NCI-H524 (cell line): Measurements from ENCODE around the gene PXK.

Experiments used
- DNase-seq, 2 experiments: peaks; one replicate each; lab custom pipeline; 2025; lab: John Stamatoyannopoulos, UW

The PXK gene

DNA sequence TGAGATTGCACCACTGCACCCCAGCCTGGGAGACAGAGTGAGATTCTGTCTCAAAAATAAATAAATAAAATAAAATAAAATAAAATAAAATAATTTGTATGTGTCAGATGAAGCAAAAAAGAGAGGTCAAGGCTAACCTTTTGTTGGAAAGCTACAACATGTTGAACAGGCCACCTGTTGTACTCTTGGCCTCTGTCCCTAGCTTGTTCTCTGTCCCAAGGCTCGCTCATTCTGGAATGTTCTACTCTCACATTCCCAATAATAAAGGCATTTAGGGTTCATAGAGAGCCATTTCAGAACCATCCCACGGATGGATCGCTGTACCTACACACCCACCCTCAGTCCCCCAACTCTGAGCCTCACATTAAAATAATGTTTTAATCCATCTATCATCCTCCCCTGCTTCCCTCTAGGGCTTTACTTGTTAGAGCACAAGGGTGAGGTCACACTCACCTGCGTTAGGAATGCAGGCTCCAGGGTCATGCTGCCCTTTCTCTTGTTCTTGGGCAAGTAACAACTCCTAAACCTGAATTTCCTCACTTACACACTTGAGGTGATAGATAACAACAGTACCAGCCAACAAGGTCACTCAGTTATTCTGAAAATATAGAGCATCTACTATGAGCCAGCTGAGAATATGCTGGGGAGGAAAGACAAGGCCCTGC lies 134.3 kb downstream of the PXK start:
- DNase-seq: no peak

DNA sequence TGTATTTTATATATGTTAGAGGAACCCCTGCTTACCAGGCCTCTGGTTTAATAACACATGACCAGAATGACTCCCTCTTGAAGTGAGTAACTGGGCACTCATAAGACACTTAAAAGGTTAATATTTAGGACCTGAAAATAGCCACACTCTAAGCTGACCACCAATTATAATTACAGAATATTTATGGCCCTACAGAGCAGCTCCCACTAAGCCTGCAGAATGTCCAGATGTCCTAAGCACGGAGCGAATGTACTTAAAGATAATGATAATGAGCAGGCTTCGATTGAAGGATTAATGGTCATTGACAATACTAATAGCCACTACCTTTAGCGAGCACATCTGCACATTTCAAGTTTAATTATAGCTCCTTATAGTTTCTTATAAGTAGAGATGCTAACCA lies 136.4 kb downstream of the PXK start:
- DNase-seq: peak; percentile 59 to 88

DNA sequence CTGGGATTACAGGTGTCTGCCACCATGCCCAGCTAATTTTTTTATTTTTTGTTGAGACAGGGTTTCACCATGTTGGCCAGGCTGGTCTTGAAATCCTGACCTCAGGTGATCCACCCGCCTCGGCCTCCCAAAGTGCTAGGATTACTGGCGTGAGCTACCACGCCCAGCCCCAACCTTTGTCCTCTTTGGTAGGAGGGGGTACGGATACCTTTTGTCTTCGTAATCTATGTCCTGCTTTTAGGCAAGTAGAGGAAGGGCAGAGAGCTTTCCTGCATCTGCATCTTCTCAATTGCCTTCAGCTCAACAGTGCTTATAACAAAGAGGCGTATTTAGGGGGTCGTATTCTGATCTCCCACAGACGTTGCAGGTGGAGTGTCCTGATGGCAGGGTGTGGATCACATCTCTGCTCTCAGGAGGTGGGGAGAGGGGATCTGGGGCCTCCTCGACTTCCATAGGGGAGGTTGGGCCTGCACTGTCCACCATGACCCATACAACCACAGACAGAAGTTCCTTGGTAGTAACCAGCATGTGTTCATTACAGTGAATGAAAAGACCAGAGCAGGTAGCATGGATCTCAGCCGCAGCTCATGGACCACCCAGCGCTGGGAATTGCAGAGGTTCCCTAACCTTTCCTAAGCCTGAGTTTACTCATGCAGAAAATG lies 137.8 kb downstream of the PXK start:
- DNase-seq: peak in 1 of 2 experiments; percentile 18

DNA sequence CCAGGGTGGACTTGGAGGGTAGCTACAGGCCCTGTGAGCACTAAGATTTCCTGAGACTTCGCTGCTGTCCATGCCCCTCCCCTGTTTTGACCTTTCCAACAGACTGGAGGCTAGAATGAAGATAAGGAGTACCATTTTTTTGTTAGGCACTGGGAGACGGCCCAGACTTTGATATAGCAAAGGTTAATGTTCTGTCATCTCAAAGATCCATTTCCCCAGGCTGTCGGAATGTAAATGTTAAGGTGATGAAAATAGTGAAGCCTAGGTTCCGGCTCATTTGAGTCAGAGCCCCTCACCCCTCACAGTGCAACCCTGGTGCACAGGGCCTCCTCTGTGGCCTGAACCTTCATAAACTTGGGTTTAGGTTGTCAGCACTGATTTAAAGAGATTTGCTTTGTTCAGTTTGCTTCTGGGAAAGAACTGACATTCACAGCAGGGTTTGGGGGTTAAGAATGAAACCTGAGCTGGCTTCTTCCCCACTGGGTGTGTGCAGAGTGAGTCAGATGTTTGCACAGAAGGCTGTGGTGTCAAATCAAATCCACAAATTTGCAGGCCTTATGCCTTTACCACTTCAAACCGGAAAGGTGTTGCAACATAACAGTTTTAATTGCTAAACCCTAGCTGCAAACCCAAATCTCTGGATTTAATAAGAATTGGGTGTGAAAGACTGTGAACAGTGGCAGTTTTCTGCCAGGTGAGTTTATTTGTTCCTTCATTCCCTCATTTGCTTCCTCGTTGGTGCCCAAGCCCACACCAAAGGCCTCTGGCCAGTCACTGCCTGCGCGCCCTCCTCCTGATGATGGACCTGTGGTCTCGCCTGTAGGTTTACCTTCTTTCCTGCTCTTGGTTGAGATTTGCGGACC lies 138.6 kb downstream of the PXK start:
- DNase-seq: peak; percentile 76 to 97

DNA sequence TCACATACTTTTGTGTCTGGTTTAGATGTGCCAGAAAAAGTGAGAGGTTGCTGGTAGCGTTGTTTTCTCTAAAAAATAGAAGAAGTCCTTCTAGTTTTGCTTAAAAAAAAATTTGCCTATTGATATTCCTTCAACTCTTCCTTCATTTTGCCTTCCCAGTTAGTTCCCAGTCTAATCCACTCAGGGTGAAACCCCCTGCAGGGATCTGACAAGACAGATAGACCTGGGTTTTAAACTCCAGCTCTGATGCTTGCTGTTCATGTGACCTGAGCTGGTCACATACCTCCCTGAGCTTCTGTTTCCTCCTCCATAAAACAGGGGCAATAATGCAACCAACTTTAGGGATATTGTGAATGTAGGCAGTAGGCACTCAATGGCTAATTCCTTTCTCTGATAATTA lies 140.6 kb downstream of the PXK start:
- DNase-seq: no peak

DNA sequence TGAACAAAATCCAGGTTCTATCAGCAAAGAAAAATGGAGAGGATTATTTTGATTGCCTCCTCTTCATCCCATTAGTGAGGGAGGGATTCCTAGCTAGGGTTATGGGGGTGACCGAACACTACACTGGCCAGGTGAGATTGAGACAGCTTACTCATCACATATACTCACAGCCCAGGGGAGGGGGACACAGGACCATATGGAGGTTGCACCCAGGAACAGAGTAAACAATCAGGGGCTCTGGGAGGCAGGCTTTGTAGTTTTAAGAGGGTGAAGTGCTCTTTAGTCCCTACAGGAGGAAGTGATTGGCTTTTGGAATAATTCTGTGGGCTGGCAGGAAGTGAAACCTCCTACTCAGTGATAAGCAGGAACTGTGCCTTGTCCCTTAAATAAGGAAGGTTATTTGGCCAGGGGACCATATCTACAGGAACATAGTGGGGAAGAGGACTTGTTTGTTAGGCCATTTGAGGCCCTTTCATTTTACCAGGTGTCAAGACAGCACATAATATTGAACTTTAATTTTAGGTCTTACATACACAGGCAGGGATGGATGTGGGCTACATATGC lies 141.7 kb downstream of the PXK start:
- peak; percentile 47 to 81 for DNase-seq

DNA sequence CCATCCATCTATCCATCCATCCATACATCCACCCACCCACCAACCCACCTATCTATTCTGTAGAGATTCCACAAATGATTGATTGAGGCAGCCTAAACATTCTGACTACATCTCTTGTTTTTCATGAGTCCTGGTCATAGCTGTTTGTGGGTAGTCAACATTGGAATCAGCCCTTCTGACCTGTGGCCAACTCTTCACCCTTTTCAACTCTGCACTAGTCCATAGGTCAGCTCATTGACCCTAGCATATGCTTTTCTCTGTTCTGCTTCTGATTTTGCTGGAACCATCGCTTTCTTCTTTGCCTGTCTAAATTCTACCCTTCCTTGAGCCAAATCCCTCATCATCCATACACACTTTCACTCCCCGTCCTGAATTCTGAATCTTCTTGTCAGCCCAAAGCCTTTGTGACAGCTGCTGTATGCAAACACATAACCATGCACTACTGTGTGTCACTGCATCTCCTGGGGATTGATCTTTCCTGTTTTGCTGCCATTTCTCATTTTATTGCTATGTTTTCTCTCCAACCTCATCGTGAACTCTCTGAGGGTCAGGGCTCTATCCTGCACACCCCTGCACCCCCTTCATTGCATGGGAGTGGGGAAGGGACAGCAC lies 142.4 kb downstream of the PXK start:
- DNase-seq: no peak
